ENCODE data around the gene ATG3.

ATG3 gene

GRCh38 chr3:112491373-112491772 lies 70.4 kb downstream of the ATG3 start:
- Histone ChIP-seq H3K4me3 (ENCODE audit: low read length) (no peak overlapping the region), H3K27me3 (ENCODE audit: control insufficient read depth, low read length) (no peaks in the 10 kb centered on the region), H3K9me2 (replicated peaks; ENCODE audit: control insufficient read depth, low read length) (no peaks in the 10 kb centered on the region), H3K36me3 (ENCODE audit: control insufficient read depth, low read length) (no peaks in the 10 kb centered on the region), H3F3A (ENCODE audit: control insufficient read depth, insufficient read depth) (no peaks in the 10 kb centered on the region), H4K20me1 (ENCODE audit: control insufficient read depth, insufficient read depth, low read depth, low read length) (no peaks in the 10 kb centered on the region), H3K27ac (ENCODE audit: low read depth, low read length) (no peak overlapping the region), H3K4me1 (ENCODE audit: control insufficient read depth, low read length) (peaks cover 13% of the 10 kb centered on the region), H3K9me3 (ENCODE audit: control insufficient read depth, insufficient read depth, low read length) (no peaks in the 10 kb centered on the region), H3K4me2 (ENCODE audit: low read length) (no peak overlapping the region), H3K79me2 (ENCODE audit: control insufficient read depth, low read length) (no peaks in the 10 kb centered on the region)
- TF ChIP-seq EZH2phosphoT487 (IDR thresholded peaks at IDR 0.05; ENCODE audit: borderline replicate concordance, low read length) (no peak), CTCF (IDR thresholded peaks at IDR 0.05; ENCODE audit: low read depth, low read length, poor library complexity, severe bottlenecking) (no peak)

GRCh38 chr3:112489674-112490479 lies 71.9 kb downstream of the ATG3 start:
- Histone ChIP-seq H3K79me2 (ENCODE audit: control insufficient read depth, low read length) (no peaks in the 10 kb centered on the region), H3K27ac (ENCODE audit: low read depth, low read length) (no peak overlapping the region), H3K36me3 (ENCODE audit: control insufficient read depth, low read length) (no peaks in the 10 kb centered on the region), H4K20me1 (ENCODE audit: control insufficient read depth, insufficient read depth, low read depth, low read length) (no peaks in the 10 kb centered on the region), H3K4me3 (ENCODE audit: low read length) (no peak overlapping the region), H3K4me1 (ENCODE audit: control insufficient read depth, low read length) (0 out of 2 replicates have a peak, but pooled peaks cover 3% of the 10 kb centered on the region), H3K9me2 (replicated peaks; ENCODE audit: control insufficient read depth, low read length) (no peaks in the 10 kb centered on the region), H3K9me3 (ENCODE audit: control insufficient read depth, insufficient read depth, low read length) (no peaks in the 10 kb centered on the region), H3K4me2 (ENCODE audit: low read length) (no peak overlapping the region), H3K27me3 (ENCODE audit: control insufficient read depth, low read length) (no peaks in the 10 kb centered on the region), H3F3A (ENCODE audit: control insufficient read depth, insufficient read depth) (no peaks in the 10 kb centered on the region)
- no peak for TF ChIP-seq EZH2phosphoT487 (IDR thresholded peaks at IDR 0.05; ENCODE audit: borderline replicate concordance, low read length)
- no peak for TF ChIP-seq CTCF (IDR thresholded peaks at IDR 0.05; ENCODE audit: low read depth, low read length, poor library complexity, severe bottlenecking)

- Histone ChIP-seq H3K4me2 (ENCODE audit: low read length) (no peak overlapping the region), H3K9me2 (replicated peaks; ENCODE audit: control insufficient read depth, low read length) (no peaks in the 10 kb centered on the region), H3K4me1 (ENCODE audit: control insufficient read depth, low read length) (0 out of 2 replicates have a peak, but pooled peaks cover 6% of the 10 kb centered on the region), H3K9me3 (ENCODE audit: control insufficient read depth, insufficient read depth, low read length) (no peaks in the 10 kb centered on the region), H3K27ac (ENCODE audit: low read depth, low read length) (no peak overlapping the region), H4K20me1 (ENCODE audit: control insufficient read depth, insufficient read depth, low read depth, low read length) (no peaks in the 10 kb centered on the region), H3K36me3 (ENCODE audit: control insufficient read depth, low read length) (no peaks in the 10 kb centered on the region), H3F3A (ENCODE audit: control insufficient read depth, insufficient read depth) (no peaks in the 10 kb centered on the region), H3K27me3 (ENCODE audit: control insufficient read depth, low read length) (no peaks in the 10 kb centered on the region), H3K79me2 (ENCODE audit: control insufficient read depth, low read length) (no peaks in the 10 kb centered on the region), H3K4me3 (ENCODE audit: low read length) (no peak overlapping the region)
- TF ChIP-seq CTCF (IDR thresholded peaks at IDR 0.05; ENCODE audit: low read depth, low read length, poor library complexity, severe bottlenecking) (no peak), EZH2phosphoT487 (IDR thresholded peaks at IDR 0.05; ENCODE audit: borderline replicate concordance, low read length) (no peak)
Observed at GRCh38 chr3:112486811-112487505, 74.8 kb downstream of the ATG3 start.

Data from DOHH2 (cell line).